DND-41 (cell line): ENCODE results near the gene PML.

ENCODE experiments used
- CTCF ChIP-seq: IDR thresholded peaks from 2 replicates; pipeline ENCODE4 v1.5.1; 2012; ENCODE audit warnings: borderline replicate concordance, low read length, moderate library complexity, mild to moderate bottlenecking; ENCODE audit not compliant: poor library complexity, severe bottlenecking; ENCODE audit errors: extremely low read depth
- EZH2 ChIP-seq: IDR thresholded peaks from 3 replicates; pipeline ENCODE4 v1.6.1; 2012; ENCODE audit warnings: borderline replicate concordance, low read depth, mild to moderate bottlenecking, moderate library complexity, low read length, inconsistent platforms; ENCODE audit not compliant: severe bottlenecking

GRCh38 chr15:74008901-74009300 is 14.4 kb downstream of the PML start:
- no peak for TF ChIP-seq CTCF
- no peak for TF ChIP-seq EZH2
